Psoas muscle (tissue), 8 donors: ENCODE results near the gene NFE2L1. TPM values are rescaled to one million over a fixed set of nuclear protein-coding genes. Genes with fewer than 3 reads are reported as not detected.
"Not testable (repeated sequence)": the region's sequence is repeated elsewhere in the genome, so short reads cannot be mapped to it uniquely, and the experiment has no call there.

Experiments used
- ATAC-seq, 4 donors: fragments of 200-7000 bp; cut with Tn5 transposase; one replicate each; pipeline ENCODE4 v1.9.1; 2020; ENCODE audit warnings: moderate library complexity in 3 of 4, mild to moderate bottlenecking in 2 of 4
- DNase-seq, 2 donors: peaks; one replicate each; pipeline ENCODE4 v3.0.0-alpha.2; 2020
- H3K27ac ChIP-seq: fragments of 200-600 bp; one replicate; pipeline ENCODE4 v1.8.0; 2022
- H3K27me3 ChIP-seq, 3 donors: fragments of 200-600 bp in 1 of 3; one replicate each; pipeline versions ENCODE4 v1.6.1 to v1.8.0; 2013 to 2022; ENCODE audit warnings: low read length in 2 of 3, mild to moderate bottlenecking in 2 of 3, moderate library complexity in 1 of 3; ENCODE audit not compliant: insufficient read depth in 3 of 3
- H3K36me3 ChIP-seq, 2 donors: fragments of 200-600 bp in 1 of 2; one replicate each; pipeline versions ENCODE4 v1.6.1 to v1.8.0; 2013 to 2022; ENCODE audit warnings: low read depth in 1 of 2, mild to moderate bottlenecking in 1 of 2, moderate library complexity in 1 of 2; ENCODE audit not compliant: insufficient read depth in 1 of 2
- H3K4me1 ChIP-seq: fragments of 200-600 bp; one replicate; pipeline ENCODE4 v1.8.0; 2022
- H3K4me3 ChIP-seq: fragments of 200-600 bp; one replicate; pipeline ENCODE4 v1.8.0; 2022; ENCODE audit warnings: mild to moderate bottlenecking
- H3K9me3 ChIP-seq: fragments of 200-600 bp; one replicate; pipeline ENCODE4 v1.8.0; 2022
- WGBS, 3 donors: extraction: QIAGEN DNeasy Blood & Tissue Kit; methylation state at CpG; one replicate each; pipeline versions ENCODE4 v1.1.6 to v1.1.7; 2013; 5-methylcytosine and 5-hydroxymethylcytosine counted together
- intact Hi-C, 2 donors: fragments of 100-400 bp; cut with DNase I; formaldehyde crosslinking; loops; one replicate each; pipeline versions ENCODE4 v1.11.0 to v1.14.2; 2022
- polyA plus RNA-seq, 3 donors: library from polyadenylated mRNA; stranded (reverse); fragments of 200-250 nt; gene quantifications; one replicate each; pipeline ENCODE4 v1.2.3, GENCODE V29; 2013
- total RNA-seq, 4 donors: library from RNA; stranded (reverse); fragmentation: NEBNext Ultra II Directional in 2 of 4; extraction: Animal tissue kit (Norgen Biotek cat#: 25700) in 2 of 4; gene quantifications; one replicate each; pipeline versions ENCODE4 v1.2.1 to v1.2.4, GENCODE V29; 2021 to 2023
- TF ChIP-seq, protein P1 (sequence below): fragments of 200-600 bp; IDR thresholded peaks from one replicate; pipeline ENCODE4 v1.8.0; 2022; ENCODE audit warnings: antibody characterized with exemption
- donor health status: healthy with polysubstance abuse.
- donor health status: DM: no; HTN: no; CAD: no; lungs with moderate emphysema.
- donor health status: Bipolar disorder and iron deficiency.
- donor health status: healthy.
- donor health status: DM: yes; HTN: yes; CAD: no.
- donor health status: DM: no; HTN: no; CAD: no.
- donor health status: DM: no; HTN: no; CAD: no.
- donor health status: DM: yes; HTN: yes; CAD: no.

NFE2L1 gene
- total and polyA plus RNA-seq, 7 donors = 308 to 1,601 (median 1,124) TPM

GRCh38 chr17:48074322-48075081 is 26.3 kb downstream of the NFE2L1 start:
- Histone ChIP-seq H3K4me1 (peaks cover 15% of the 10 kb centered on the region), H3K4me3 (no peak overlapping the region), H3K36me3 (peaks cover 0 to 41% of the 10 kb centered on the region in 2 donors), H3K9me3 (no peaks in the 10 kb centered on the region), H3K27ac (peak overlapping the region; percentile 69), H3K27me3 (no peaks in the 10 kb centered on the region)
- ATAC-seq = peak; percentile 80 to 83 (median 80)
- peak; percentile 58 to 83 for DNase-seq
- intact Hi-C loops = loop anchor here (1.0 to 5.0 kb wide), 3 partner anchors 48 to 58 kb away; no protein-coding TSS in a partner anchor
- TF ChIP-seq, protein P1, sequence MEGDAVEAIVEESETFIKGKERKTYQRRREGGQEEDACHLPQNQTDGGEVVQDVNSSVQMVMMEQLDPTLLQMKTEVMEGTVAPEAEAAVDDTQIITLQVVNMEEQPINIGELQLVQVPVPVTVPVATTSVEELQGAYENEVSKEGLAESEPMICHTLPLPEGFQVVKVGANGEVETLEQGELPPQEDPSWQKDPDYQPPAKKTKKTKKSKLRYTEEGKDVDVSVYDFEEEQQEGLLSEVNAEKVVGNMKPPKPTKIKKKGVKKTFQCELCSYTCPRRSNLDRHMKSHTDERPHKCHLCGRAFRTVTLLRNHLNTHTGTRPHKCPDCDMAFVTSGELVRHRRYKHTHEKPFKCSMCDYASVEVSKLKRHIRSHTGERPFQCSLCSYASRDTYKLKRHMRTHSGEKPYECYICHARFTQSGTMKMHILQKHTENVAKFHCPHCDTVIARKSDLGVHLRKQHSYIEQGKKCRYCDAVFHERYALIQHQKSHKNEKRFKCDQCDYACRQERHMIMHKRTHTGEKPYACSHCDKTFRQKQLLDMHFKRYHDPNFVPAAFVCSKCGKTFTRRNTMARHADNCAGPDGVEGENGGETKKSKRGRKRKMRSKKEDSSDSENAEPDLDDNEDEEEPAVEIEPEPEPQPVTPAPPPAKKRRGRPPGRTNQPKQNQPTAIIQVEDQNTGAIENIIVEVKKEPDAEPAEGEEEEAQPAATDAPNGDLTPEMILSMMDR = peak; percentile 87
- 47 to 61% (median 48%) methylated on average over 7 of the region's 7 CpGs for WGBS, 3 donors

- H3K4me3 ChIP-seq, DNase-seq, ATAC-seq, H3K9me3 ChIP-seq, H3K27me3 ChIP-seq, H3K27ac ChIP-seq: not testable (repeated sequence)
- Histone ChIP-seq H3K4me1 (peaks cover 15% of the 10 kb centered on the region), H3K36me3 (peaks cover 0 to 33% of the 10 kb centered on the region in 2 donors)
- intact Hi-C loops = loop anchor here in 1 of 2 donors (5.0 kb wide), 1 partner anchor 55 kb away; no protein-coding TSS in a partner anchor
- WGBS, 3 donors = 90 to 95% (median 93%) methylated on average over 9 to 10 of the region's 10 CpGs
Observed at GRCh38 chr17:48077152-48077551, 29.0 kb downstream of the NFE2L1 start.

GRCh38 chr17:48081858-48082257 is 33.7 kb downstream of the NFE2L1 start:
- WGBS, 3 donors = 76 to 84% (median 78%) methylated on average over 5 of the region's 5 CpGs
- intact Hi-C loops = loop anchor here in 1 of 2 donors (10.0 kb wide), 1 partner anchor 53 kb away; no protein-coding TSS in a partner anchor

DNA sequence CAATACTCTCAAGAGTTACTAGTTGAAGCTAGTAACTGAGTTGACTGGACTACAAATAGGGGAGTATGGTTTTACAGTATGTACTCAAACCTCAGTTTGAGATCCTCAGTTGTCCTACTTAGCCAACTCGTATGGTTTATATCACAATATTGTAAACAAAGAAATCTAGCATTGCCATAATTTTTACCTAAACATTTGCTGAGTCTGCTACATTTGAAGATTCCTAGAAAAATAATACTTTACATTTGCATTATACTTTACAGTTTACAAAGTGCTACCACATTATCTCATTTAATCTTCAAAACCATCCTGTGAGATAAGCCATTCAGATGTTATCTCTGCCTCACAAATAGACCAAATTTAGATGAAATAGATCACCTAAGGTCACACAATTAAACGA is 36.8 kb downstream of the NFE2L1 start:
- WGBS, 3 donors = 46 to 58% (median 47%) methylated on average over 2 of the region's 2 CpGs
- intact Hi-C loops = loop anchor here in 1 of 2 donors (10.0 kb wide), 1 partner anchor 50 kb away; no protein-coding TSS in a partner anchor
- H3K27ac ChIP-seq = no peak overlapping the region
- peaks cover 17% of the 10 kb centered on the region for H3K4me1 ChIP-seq
- ATAC-seq (no peak), DNase-seq (no peak)
- H3K27me3 ChIP-seq = no peaks in the 10 kb centered on the region
- H3K9me3 ChIP-seq = no peaks in the 10 kb centered on the region
- no peaks in the 10 kb centered on the region for H3K36me3 ChIP-seq
- H3K4me3 ChIP-seq = no peak overlapping the region
- TF ChIP-seq, protein P1 = no peak

More at GRCh38 chr17:48081858-48082257, 33.7 kb downstream of the NFE2L1 start:
- ATAC-seq (no peak), DNase-seq (no peak)
- Histone ChIP-seq H3K9me3 (no peaks in the 10 kb centered on the region), H3K36me3 (peaks cover 0 to 2% of the 10 kb centered on the region in 2 donors), H3K27ac (no peak overlapping the region), H3K27me3 (no peaks in the 10 kb centered on the region), H3K4me1 (peaks cover 17% of the 10 kb centered on the region), H3K4me3 (no peak overlapping the region)
- TF ChIP-seq, protein P1 = no peak

DNA sequence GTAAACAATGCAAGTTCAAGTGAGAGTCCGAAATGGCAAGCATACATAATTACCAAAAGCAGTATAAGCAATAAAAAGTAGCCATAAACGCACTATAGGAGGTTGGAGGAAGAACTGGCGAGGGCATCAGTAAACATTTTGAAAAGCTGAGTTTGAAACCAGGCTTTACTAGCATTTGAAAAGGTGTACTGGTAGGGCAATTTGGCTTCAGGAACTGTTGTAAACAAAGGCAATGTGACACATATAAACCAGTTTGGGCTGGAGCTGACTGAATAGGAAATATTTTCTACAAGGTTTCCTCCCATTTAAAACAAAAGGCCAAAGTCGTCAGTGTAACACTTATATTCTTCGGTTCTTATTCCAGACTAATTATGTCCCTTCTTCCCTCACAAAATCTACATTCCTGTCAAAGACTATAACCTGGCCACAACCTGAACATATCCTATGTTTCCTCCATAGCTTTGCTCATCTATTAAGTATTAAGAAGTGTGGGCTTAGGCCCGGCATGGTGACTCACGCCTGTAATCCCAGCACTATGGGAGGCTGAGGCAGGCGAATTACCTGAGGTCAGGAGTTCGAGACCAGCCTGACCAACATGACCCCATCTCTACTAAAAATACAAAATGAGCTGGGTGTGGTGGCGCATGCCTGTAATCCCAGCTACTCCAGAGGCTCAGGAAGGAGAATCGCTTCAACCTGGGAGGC is 45.3 kb downstream of the NFE2L1 start:
- ATAC-seq = no peak
- intact Hi-C loops = no loop called here
- WGBS, 3 donors = 89 to 91% (median 90%) methylated on average over 11 of the region's 11 CpGs
- no peak overlapping the region for H3K27ac ChIP-seq
- DNase-seq = no peak
- H3K36me3 ChIP-seq = peaks cover 0 to 13% of the 10 kb centered on the region in 2 donors
- TF ChIP-seq, protein P1 = no peak
- H3K27me3 ChIP-seq = no peaks in the 10 kb centered on the region
- H3K9me3 ChIP-seq = no peaks in the 10 kb centered on the region
- H3K4me1 ChIP-seq = no peaks in the 10 kb centered on the region
- no peak overlapping the region for H3K4me3 ChIP-seq
